GM23338 (cell line): ENCODE measurements around the gene TRDMT1. TPM values are rescaled to one million over a fixed set of nuclear protein-coding genes. Genes with fewer than 3 reads are reported as not detected.

Source experiments
- ATAC-seq: fragments of 200-7000 bp; cut with Tn5 transposase; 3 replicates; pipeline ENCODE4 v1.9.1; 2020
- DNase-seq: peaks from one replicate; pipeline ENCODE4 v3.0.0-alpha.2; 2015; ENCODE audit warnings: low spot score
- H2AFZ ChIP-seq: fragments of 200-600 bp; sonication (generic); 2 replicates; pipeline ENCODE4 v1.8.0; 2016; ENCODE audit warnings: antibody characterized with exemption, mild to moderate bottlenecking, moderate library complexity
- H3F3A ChIP-seq: fragments of 200-600 bp; sonication (generic); replicated peaks from 2 replicates; pipeline ENCODE4 v1.8.0; 2017; ENCODE audit warnings: antibody characterized with exemption, mixed run types, low read depth
- H3K27ac ChIP-seq: fragments of 200-600 bp; sonication (generic); 2 replicates; pipeline ENCODE4 v1.6.1; 2016; ENCODE audit warnings: low read depth
- H3K27me3 ChIP-seq: fragments of 200-600 bp; sonication (generic); 2 replicates; pipeline ENCODE4 v1.8.0; 2016; ENCODE audit warnings: mild to moderate bottlenecking, mixed run types, moderate library complexity; ENCODE audit not compliant: insufficient read depth
- H3K36me3 ChIP-seq: fragments of 200-600 bp; sonication (generic); 2 replicates; pipeline ENCODE4 v1.8.0; 2016; ENCODE audit warnings: mild to moderate bottlenecking; ENCODE audit not compliant: insufficient read depth
- H3K4me1 ChIP-seq: fragments of 200-600 bp; sonication (generic); 2 replicates; pipeline ENCODE4 v1.8.0; 2016; ENCODE audit warnings: mild to moderate bottlenecking, moderate library complexity; ENCODE audit not compliant: insufficient read depth
- H3K4me2 ChIP-seq: fragments of 200-600 bp; sonication (generic); 2 replicates; pipeline ENCODE4 v1.7.1; 2017; ENCODE audit warnings: mixed run types
- H3K4me3 ChIP-seq: fragments of 200-600 bp; sonication (generic); 2 replicates; pipeline ENCODE4 v1.6.1; 2016; ENCODE audit warnings: mixed run types
- H3K79me2 ChIP-seq: fragments of 200-600 bp; sonication (generic); replicated peaks from 2 replicates; pipeline ENCODE4 v1.8.0; 2017; ENCODE audit warnings: mild to moderate bottlenecking; ENCODE audit not compliant: insufficient read depth
- H3K9me2 ChIP-seq: fragments of 200-600 bp; sonication (generic); 2 replicates; pipeline ENCODE4 v1.8.0; 2017; ENCODE audit not compliant: insufficient read depth
- H4K20me1 ChIP-seq: fragments of 200-600 bp; sonication (generic); replicated peaks from 2 replicates; pipeline ENCODE4 v1.8.0; 2017; ENCODE audit warnings: mild to moderate bottlenecking; ENCODE audit not compliant: insufficient read depth
- H3K27ac Mint-ChIP-seq: 2 replicates; pipeline ENCODE4 v1.8.0; 2020; ENCODE audit warnings: inconsistent platforms, mild to moderate bottlenecking, moderate library complexity, mixed read lengths
- H3K27me3 Mint-ChIP-seq: 3 replicates; pipeline ENCODE4 v1.8.0; 2022; ENCODE audit warnings: low read depth, mild to moderate bottlenecking, moderate library complexity, mixed read lengths, inconsistent platforms; ENCODE audit not compliant: insufficient read depth, poor library complexity
- H3K36me3 Mint-ChIP-seq: 3 replicates; pipeline ENCODE4 v1.8.0; 2021; ENCODE audit warnings: low read depth, mild to moderate bottlenecking, inconsistent platforms, moderate library complexity, mixed read lengths
- H3K4me1 Mint-ChIP-seq: 3 replicates; pipeline ENCODE4 v1.8.0; 2020; ENCODE audit warnings: mild to moderate bottlenecking, inconsistent platforms, mixed read lengths
- H3K4me3 Mint-ChIP-seq: 3 replicates; pipeline ENCODE4 v1.8.0; 2021; ENCODE audit warnings: moderate library complexity, mild to moderate bottlenecking, inconsistent platforms, mixed read lengths
- H3K9me3 Mint-ChIP-seq: 3 replicates; pipeline ENCODE4 v1.8.0; 2020; ENCODE audit warnings: moderate library complexity, mild to moderate bottlenecking, inconsistent platforms, mixed read lengths
- CREB1 ChIP-seq: fragments of 250-450 bp; sonication (Bioruptor Pico); IDR thresholded peaks from 2 replicates; pipeline ENCODE4 v1.5.0; 2020; ENCODE audit warnings: low read depth, mild to moderate bottlenecking, moderate library complexity
- CTCF ChIP-seq, 2 experiments: fragments of 200-600 bp in 1 of 2; sonication (generic) in 1 of 2; conservative IDR thresholded peaks; 2 replicates each; pipeline versions ENCODE4 v1.5.1 to v1.6.1; 2016 to 2017; ENCODE audit warnings: antibody characterized with exemption in 2 of 2, low read depth in 2 of 2, mild to moderate bottlenecking in 2 of 2, moderate library complexity in 1 of 2
- ETS1 ChIP-seq: IDR thresholded peaks from 2 replicates; pipeline ENCODE4 v1.6.1; 2016; ENCODE audit warnings: antibody characterized with exemption
- EZH2 ChIP-seq: fragments of 200-600 bp; sonication (generic); IDR thresholded peaks from one replicate; pipeline ENCODE4 v1.8.0; 2017; ENCODE audit warnings: antibody characterized with exemption, mild to moderate bottlenecking, low read depth; ENCODE audit not compliant: unreplicated experiment
- EZH2phosphoT487 ChIP-seq: fragments of 200-600 bp; sonication (generic); IDR thresholded peaks from one replicate; pipeline ENCODE4 v1.8.1; 2018; ENCODE audit warnings: antibody characterized with exemption; ENCODE audit not compliant: unreplicated experiment
- JUNB ChIP-seq: IDR thresholded peaks from one replicate; pipeline ENCODE4 v1.6.1; 2016; ENCODE audit warnings: antibody characterized with exemption; ENCODE audit not compliant: unreplicated experiment
- NANOG ChIP-seq: IDR thresholded peaks from 2 replicates; pipeline ENCODE4 v1.6.1; 2016; ENCODE audit warnings: antibody characterized with exemption, borderline replicate concordance
- POLR2AphosphoS5 ChIP-seq: IDR thresholded peaks from 2 replicates; pipeline ENCODE4 v1.6.1; 2016; ENCODE audit warnings: antibody characterized with exemption, low read depth
- REST ChIP-seq: IDR thresholded peaks from one replicate; pipeline ENCODE4 v1.6.1; 2018; ENCODE audit warnings: antibody characterized with exemption; ENCODE audit not compliant: unreplicated experiment
- STAT1 ChIP-seq: IDR thresholded peaks from one replicate; pipeline ENCODE4 v1.6.1; 2016; ENCODE audit warnings: antibody characterized with exemption; ENCODE audit not compliant: unreplicated experiment
- ZNF114 ChIP-seq: fragments of 250-450 bp; sonication (Bioruptor Pico); IDR thresholded peaks from 2 replicates; pipeline ENCODE4 v1.5.0; 2020; ENCODE audit warnings: mild to moderate bottlenecking, moderate library complexity
- ZNF331 ChIP-seq: fragments of 250-450 bp; sonication (Bioruptor Pico); IDR thresholded peaks from 2 replicates; pipeline ENCODE4 v1.5.0; 2020; ENCODE audit warnings: low read depth, mild to moderate bottlenecking, moderate library complexity
- ZNF462 ChIP-seq: fragments of 250-450 bp; sonication (Bioruptor Pico); IDR thresholded peaks from 2 replicates; pipeline ENCODE4 v1.5.0; 2020; ENCODE audit warnings: mild to moderate bottlenecking, moderate library complexity
- polyA plus RNA-seq: library from polyadenylated mRNA; unstranded; fragments of >200 nt; fragmentation: Nextera tagmentation; extraction: Ambion mirVana; gene quantifications from 2 replicates; pipeline ENCODE4 v1.2.1, GENCODE V29; 2016
- total RNA-seq: library from RNA; depleted of rRNA; stranded (reverse); fragments of >200 nt; shearing (Covaris generic); gene quantifications from 2 replicates; pipeline ENCODE4 v1.2.3, GENCODE V29; 2014

The TRDMT1 gene
- total and polyA plus RNA-seq, 2 experiments from 2014 or later = 16.0 to 37.7 TPM

- no peak for DNase-seq
- Mint-ChIP-seq H3K27me3 (peaks cover 3% of the 10 kb centered on the region), H3K4me3 (no peak overlapping the region), H3K36me3 (no peaks in the 10 kb centered on the region), H3K27ac (no peak overlapping the region), H3K9me3 (no peaks in the 10 kb centered on the region; the same call in 2 of the 3 replicates), H3K4me1 (peaks cover 30% of the 10 kb centered on the region)
- Histone ChIP-seq H2AFZ (no peak overlapping the region), H3K27ac (no peak overlapping the region), H3K79me2 (no peaks in the 10 kb centered on the region), H3K4me2 (no peak overlapping the region), H3K9me2 (no peaks in the 10 kb centered on the region), H3K4me3 (no peak overlapping the region), H3F3A (no peaks in the 10 kb centered on the region), H3K36me3 (no peaks in the 10 kb centered on the region), H4K20me1 (no peaks in the 10 kb centered on the region), H3K27me3 (no peaks in the 10 kb centered on the region), H3K4me1 (peaks cover 2% of the 10 kb centered on the region)
- ATAC-seq = no peak
- no peak for TF ChIP-seq JUNB
- no peak for TF ChIP-seq ZNF331 (CRISPR knock-in tag)
- no peak for TF ChIP-seq REST
- no peak for TF ChIP-seq STAT1
- TF ChIP-seq CREB1 (CRISPR knock-in tag) = no peak
- TF ChIP-seq ETS1 = no peak
- no peak for TF ChIP-seq POLR2AphosphoS5
- no peak for TF ChIP-seq ZNF114 (CRISPR knock-in tag)
- TF ChIP-seq CTCF (conservative IDR thresholded peaks at IDR 0.05; ENCODE audit: low read depth in 2 of 2) = no peak
- TF ChIP-seq NANOG = no peak
- no peak for TF ChIP-seq EZH2
- no peak for TF ChIP-seq ZNF462 (CRISPR knock-in tag)
- TF ChIP-seq EZH2phosphoT487 = no peak
Measured at GRCh38 chr10:17209881-17210280, 8.4 kb upstream of the TRDMT1 start.
